ENCODE results near the gene LALBA.

Gene LALBA

GRCh38 chr12:48600552-48600951 lies 30.7 kb upstream of the LALBA start:
- TF ChIP-seq, protein P1, sequence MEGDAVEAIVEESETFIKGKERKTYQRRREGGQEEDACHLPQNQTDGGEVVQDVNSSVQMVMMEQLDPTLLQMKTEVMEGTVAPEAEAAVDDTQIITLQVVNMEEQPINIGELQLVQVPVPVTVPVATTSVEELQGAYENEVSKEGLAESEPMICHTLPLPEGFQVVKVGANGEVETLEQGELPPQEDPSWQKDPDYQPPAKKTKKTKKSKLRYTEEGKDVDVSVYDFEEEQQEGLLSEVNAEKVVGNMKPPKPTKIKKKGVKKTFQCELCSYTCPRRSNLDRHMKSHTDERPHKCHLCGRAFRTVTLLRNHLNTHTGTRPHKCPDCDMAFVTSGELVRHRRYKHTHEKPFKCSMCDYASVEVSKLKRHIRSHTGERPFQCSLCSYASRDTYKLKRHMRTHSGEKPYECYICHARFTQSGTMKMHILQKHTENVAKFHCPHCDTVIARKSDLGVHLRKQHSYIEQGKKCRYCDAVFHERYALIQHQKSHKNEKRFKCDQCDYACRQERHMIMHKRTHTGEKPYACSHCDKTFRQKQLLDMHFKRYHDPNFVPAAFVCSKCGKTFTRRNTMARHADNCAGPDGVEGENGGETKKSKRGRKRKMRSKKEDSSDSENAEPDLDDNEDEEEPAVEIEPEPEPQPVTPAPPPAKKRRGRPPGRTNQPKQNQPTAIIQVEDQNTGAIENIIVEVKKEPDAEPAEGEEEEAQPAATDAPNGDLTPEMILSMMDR (IDR thresholded peaks at IDR 0.05; ENCODE audit: control insufficient read depth, insufficient read depth, low read depth, low read length, missing control alignments): no peak
- H3K4me3 ChIP-seq (ENCODE audit: control insufficient read depth, low read depth, low read length): no peak overlapping the region
- DNase-seq (ENCODE audit: low read depth): no peak

DNA sequence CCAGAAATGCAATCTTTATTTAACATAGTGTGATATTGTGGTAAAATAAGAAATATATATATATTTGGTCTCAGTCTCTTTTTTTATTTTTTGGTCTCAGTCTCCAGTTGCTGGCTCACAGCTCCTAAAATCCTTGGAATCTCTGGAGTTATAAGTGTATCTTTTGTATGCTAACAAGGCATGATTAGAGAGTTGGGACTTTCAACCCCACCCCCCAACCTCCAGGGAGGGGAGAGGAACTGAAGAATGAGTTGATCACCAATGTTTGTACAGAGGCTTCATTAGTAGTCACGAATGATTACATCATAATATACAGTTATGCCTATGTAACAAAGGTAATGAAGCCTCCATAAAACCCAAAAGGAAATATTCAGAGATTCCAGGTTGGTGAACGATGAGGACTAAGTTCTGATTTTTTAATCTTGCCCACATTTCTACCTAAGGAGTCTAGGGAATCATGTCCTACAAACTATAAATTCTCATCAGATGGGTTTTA lies 22.8 kb upstream of the LALBA start:
- TF ChIP-seq, protein P1 (IDR thresholded peaks at IDR 0.05; ENCODE audit: control insufficient read depth, insufficient read depth, low read depth, low read length, missing control alignments): no peak
- no peak for DNase-seq (ENCODE audit: low read depth)
- no peak overlapping the region for H3K4me3 ChIP-seq (ENCODE audit: control insufficient read depth, low read depth, low read length)

DNA sequence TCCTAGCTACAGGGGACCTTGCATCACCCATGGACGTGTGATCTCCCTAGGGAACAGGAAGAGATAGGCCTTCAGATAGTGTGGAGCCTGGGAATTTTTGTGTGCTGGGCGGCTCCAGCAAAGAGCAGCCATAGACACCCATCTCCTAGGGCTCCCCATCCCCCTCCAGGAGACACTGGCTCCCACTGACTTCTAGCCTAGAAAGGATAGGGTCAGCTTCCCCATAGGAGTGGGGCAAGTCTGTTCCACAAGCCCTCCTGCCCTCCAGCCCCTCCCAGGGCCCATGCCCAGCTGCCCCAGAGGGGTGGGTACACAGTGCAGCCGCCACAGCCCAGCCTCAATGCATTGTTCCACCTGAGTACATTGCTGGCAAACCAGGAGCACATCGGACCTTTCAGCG lies 16.5 kb upstream of the LALBA start:
- no peak overlapping the region for H3K4me3 ChIP-seq (ENCODE audit: control insufficient read depth, low read depth, low read length)
- TF ChIP-seq, protein P1 (IDR thresholded peaks at IDR 0.05; ENCODE audit: control insufficient read depth, insufficient read depth, low read depth, low read length, missing control alignments): no peak
- DNase-seq (ENCODE audit: low read depth): no peak

- DNase-seq (ENCODE audit: low read depth): no peak
- H3K4me3 ChIP-seq (ENCODE audit: control insufficient read depth, low read depth, low read length): no peak overlapping the region
- TF ChIP-seq, protein P1 (IDR thresholded peaks at IDR 0.05; ENCODE audit: control insufficient read depth, insufficient read depth, low read depth, low read length, missing control alignments): no peak
These were observed 13.9 kb upstream of the LALBA start for GRCh38 chr12:48583728-48584127.

- H3K4me3 ChIP-seq (ENCODE audit: control insufficient read depth, low read depth, low read length): no peak overlapping the region
- TF ChIP-seq, protein P1 (IDR thresholded peaks at IDR 0.05; ENCODE audit: control insufficient read depth, insufficient read depth, low read depth, low read length, missing control alignments): no peak
- DNase-seq (ENCODE audit: low read depth): no peak
These were observed 11.0 kb upstream of the LALBA start for GRCh38 chr12:48580831-48581230.

DNA sequence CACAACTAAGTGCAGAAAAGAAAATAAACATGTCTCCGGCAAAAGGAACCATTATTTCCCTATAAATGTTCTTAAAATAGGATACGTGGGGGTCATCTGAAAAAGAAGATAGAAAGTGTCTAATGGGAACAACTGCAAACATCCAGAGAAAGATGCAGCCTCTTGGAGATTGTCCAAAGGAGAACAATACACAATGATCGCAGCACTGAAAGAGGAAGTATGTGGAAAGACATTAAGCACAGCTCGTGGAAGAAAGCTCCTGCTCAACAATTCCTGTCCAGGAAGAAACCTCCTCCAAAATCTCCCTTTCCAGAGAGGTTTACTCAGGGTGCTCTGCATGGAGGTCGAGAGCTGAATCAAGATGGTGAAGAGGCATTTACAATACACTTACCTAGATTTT lies 2.5 kb upstream of the LALBA start:
- H3K4me3 ChIP-seq (ENCODE audit: control insufficient read depth, low read depth, low read length): no peak overlapping the region
- TF ChIP-seq, protein P1 (IDR thresholded peaks at IDR 0.05; ENCODE audit: control insufficient read depth, insufficient read depth, low read depth, low read length, missing control alignments): no peak
- no peak for DNase-seq (ENCODE audit: low read depth)

GRCh38 chr12:48567731-48568130 lies 2.1 kb downstream of the LALBA start:
- no peak overlapping the region for H3K4me3 ChIP-seq (ENCODE audit: control insufficient read depth, low read depth, low read length)
- TF ChIP-seq, protein P1 (IDR thresholded peaks at IDR 0.05; ENCODE audit: control insufficient read depth, insufficient read depth, low read depth, low read length, missing control alignments): no peak
- DNase-seq (ENCODE audit: low read depth): no peak

Measured in AG09309 (cell line).